GM12878 (cell line): ENCODE measurements around the gene KIAA0930. TPM values are rescaled to one million over a fixed set of nuclear protein-coding genes. Genes with fewer than 3 reads are reported as not detected.

ENCODE experiments used
- ATAC-seq: fragments of 200-7000 bp; cut with Tn5 transposase; 3 replicates; pipeline ENCODE4 v1.9.1; 2020; ENCODE audit warnings: mild to moderate bottlenecking, moderate library complexity
- BruUV-seq: library from RNA; stranded (reverse); fragments of 400-500 nt; replicated peaks from 2 replicates; lab custom pipeline; 2021; lab: Mats Ljungman, UMichigan
- CTCF ChIA-PET: fragments of 300-600 bp; sonication (Branson Sonifier 250); formaldehyde crosslinking; extraction: SDS; loops from one replicate; lab custom pipeline; 2021; ENCODE audit warnings: inconsistent platforms; lab: Yijun Ruan, JAX
- POLR2A ChIA-PET: fragments of 350-600 bp; formaldehyde crosslinking; extraction: SDS; loops from one replicate; lab custom pipeline; 2021; ENCODE audit warnings: inconsistent platforms; lab: Charles Lee
- RAD21 ChIA-PET: fragments of 300-600 bp; sonication (Branson Sonifier 250); formaldehyde crosslinking; loops from one replicate; lab custom pipeline; 2023; ENCODE audit warnings: antibody characterized with exemption; ENCODE audit not compliant: unreplicated experiment; lab: Charles Lee
- SMC1A ChIA-PET: fragments of 300-600 bp; sonication (Branson Sonifier 250); formaldehyde crosslinking; loops from one replicate; lab custom pipeline; 2023; ENCODE audit not compliant: unreplicated experiment, uncharacterized antibody; lab: Charles Lee
- DNase-seq: peaks from one replicate; pipeline ENCODE4 v3.0.0-alpha.2; 2011; ENCODE audit warnings: low read depth, low spot score
- FAIRE-seq: peaks from 3 replicates; lab custom pipeline; 2011; peaks lifted over from hg19 to GRCh38; lab: Jason Lieb, UNC
- H2AFZ ChIP-seq: 2 replicates; pipeline ENCODE4 v1.6.0; 2011; ENCODE audit warnings: low read depth, low read length, control low read depth; ENCODE audit not compliant: control insufficient read depth
- H3K27ac ChIP-seq: 2 replicates; pipeline ENCODE4 v1.5.1; 2011; ENCODE audit warnings: control low read depth; ENCODE audit not compliant: control insufficient read depth, insufficient read depth
- H3K27me3 ChIP-seq, 2 experiments: replicated peaks in 1 of 2; 2 replicates each; pipeline versions ENCODE4 v1.6.0 to v1.6.1; 2011; ENCODE audit warnings: low read length in 1 of 2; ENCODE audit not compliant: control insufficient read depth in 2 of 2, insufficient read depth in 2 of 2
- H3K36me3 ChIP-seq, 2 experiments: 2 replicates each; pipeline ENCODE4 v1.5.1; 2011; ENCODE audit warnings: low read length in 1 of 2; ENCODE audit not compliant: control insufficient read depth in 2 of 2, insufficient read depth in 2 of 2
- H3K4me1 ChIP-seq: 2 replicates; pipeline ENCODE4 v1.6.1; 2011; ENCODE audit warnings: mild to moderate bottlenecking, low read length, moderate library complexity, mixed read lengths; ENCODE audit not compliant: control insufficient read depth, insufficient read depth
- H3K4me2 ChIP-seq: 2 replicates; pipeline ENCODE4 v1.6.0; 2011; ENCODE audit warnings: control low read depth; ENCODE audit not compliant: control insufficient read depth, insufficient read depth
- H3K4me3 ChIP-seq: fragments of 200-600 bp; sonication (generic); 2 replicates; pipeline ENCODE4 v1.5.1; 2016
- H3K79me2 ChIP-seq: 2 replicates; pipeline ENCODE4 v1.6.0; 2011; ENCODE audit warnings: low read length; ENCODE audit not compliant: control insufficient read depth, insufficient read depth
- H3K9ac ChIP-seq: 2 replicates; pipeline ENCODE4 v1.8.0; 2011; ENCODE audit warnings: low read length, control low read depth, mixed read lengths; ENCODE audit not compliant: control insufficient read depth, insufficient read depth
- H3K9me3 ChIP-seq: replicated peaks from 3 replicates; pipeline ENCODE4 v1.5.1; 2011; ENCODE audit warnings: mild to moderate bottlenecking, low read length; ENCODE audit not compliant: control insufficient read depth, insufficient read depth
- H4K20me1 ChIP-seq: 2 replicates; pipeline ENCODE4 v1.6.0; 2011; ENCODE audit not compliant: control insufficient read depth, insufficient read depth
- E2F8 ChIP-seq: fragments of 450-650 bp; IDR thresholded peaks from 2 replicates; pipeline ENCODE4 v1.6.1; 2018; ENCODE audit warnings: mild to moderate bottlenecking, low read depth, moderate library complexity; ENCODE audit not compliant: partially characterized antibody
- FOXM1 ChIP-seq: IDR thresholded peaks from 2 replicates; pipeline ENCODE4 v1.6.1; 2012; ENCODE audit warnings: low read depth, mild to moderate bottlenecking, inconsistent platforms, low read length, moderate library complexity
- MEF2A ChIP-seq: IDR thresholded peaks from 2 replicates; pipeline ENCODE4 v1.6.1; 2011; ENCODE audit warnings: low read depth, mild to moderate bottlenecking, low read length, moderate library complexity; ENCODE audit not compliant: insufficient read depth
- MTA3 ChIP-seq: IDR thresholded peaks from 2 replicates; pipeline ENCODE4 v1.6.1; 2012; ENCODE audit warnings: low read length, inconsistent platforms, borderline replicate concordance
- NFXL1 ChIP-seq: fragments of 450-650 bp; IDR thresholded peaks from 2 replicates; pipeline ENCODE4 v1.6.1; 2017; ENCODE audit warnings: antibody characterized with exemption, mild to moderate bottlenecking, borderline replicate concordance
- NRF1 ChIP-seq: conservative IDR thresholded peaks from 2 replicates; pipeline ENCODE4 v1.6.1; 2011; ENCODE audit warnings: mild to moderate bottlenecking, low read depth, low read length, improper control_type of control experiment
- PAX5 ChIP-seq: IDR thresholded peaks from 2 replicates; pipeline ENCODE4 v1.6.1; 2011; ENCODE audit warnings: low read depth, low read length, borderline replicate concordance
- POLR2A ChIP-seq: IDR thresholded peaks from 2 replicates; pipeline ENCODE4 v1.6.1; 2011; ENCODE audit warnings: low read depth, mild to moderate bottlenecking, low read length
- RB1 ChIP-seq: fragments of 450-650 bp; formaldehyde crosslinking; IDR thresholded peaks from 2 replicates; pipeline ENCODE4 v1.6.1; 2017; ENCODE audit warnings: mild to moderate bottlenecking, borderline replicate concordance
- RFX5 ChIP-seq: IDR thresholded peaks from 2 replicates; pipeline ENCODE4 v1.6.1; 2011; ENCODE audit warnings: low read depth, low read length, improper control_type of control experiment
- SMAD1 ChIP-seq: fragments of 450-650 bp; IDR thresholded peaks from 2 replicates; pipeline ENCODE4 v1.6.1; 2018; ENCODE audit warnings: mild to moderate bottlenecking, low read depth; ENCODE audit not compliant: partially characterized antibody
- ZNF687 ChIP-seq: fragments of 450-650 bp; IDR thresholded peaks from 2 replicates; pipeline ENCODE4 v1.6.1; 2017; ENCODE audit warnings: mild to moderate bottlenecking, moderate library complexity
- WGBS: methylation state at CpG from one replicate; pipeline ENCODE4 v1.1.6; 2016; ENCODE audit warnings: low lambda C conversion rate; ENCODE audit not compliant: insufficient replicate concordance, insufficient coverage; ENCODE audit errors: missing lambda C conversion rate; 5-methylcytosine and 5-hydroxymethylcytosine counted together
- in situ Hi-C: fragments of 300-500 bp; cut with MboI; formaldehyde crosslinking; loops from 9 replicates; pipeline ENCODE4 v1.14.3; 2018; ENCODE audit warnings: mixed read lengths
- intact Hi-C: fragments of 100-400 bp; cut with micrococcal nuclease; formaldehyde crosslinking; loops from one replicate; pipeline ENCODE4 v1.14.2; 2022; ENCODE audit not compliant: unreplicated experiment
- polyA plus RNA-seq, 11 experiments: library from polyadenylated mRNA; depleted of rRNA in 4 of 11; unstranded in 6 of 11; stranded (reverse) in 5 of 11; fragments of >200 nt; fragmentation: Nextera tagmentation in 4 of 11; fragmentation: Illumina TruSeq in 1 of 11; extraction: Ambion mirVana in 4 of 11; extraction: Trizol in 1 of 11; gene quantifications; 1 replicate in 1 of 11; 2 replicates in 10 of 11; pipeline versions ENCODE4 v1.2.1 to v1.2.3, GENCODE V29; 2011 to 2016; ENCODE audit warnings: inconsistent platforms in 2 of 11, missing spikeins in 2 of 11, low read depth in 1 of 11
- total RNA-seq, 4 experiments: library from RNA; depleted of rRNA in 3 of 4; stranded (reverse); fragments of >200 nt in 3 of 4; fragmentation: Illumina TruSeq in 1 of 4; extraction: Trizol in 1 of 4; gene quantifications; 2 replicates each; pipeline versions ENCODE4 v1.2.1 to v1.2.3, GENCODE V29; 2013 to 2021

Gene KIAA0930
- total and polyA plus RNA-seq, 10 of the 15 experiments (the other 5 are each of a cell fraction or from before 2014, with no cell fraction given), result 3.6 to 125 (median 46.3) TPM

- no peak for TF ChIP-seq NRF1
- TF ChIP-seq, all 136 proteins: peak for 0
These were observed 90.6 kb downstream of the KIAA0930 start (continued) for GRCh38 chr22:45150139-45150538.

GRCh38 chr22:45149671-45150070, 91.0 kb downstream of the KIAA0930 start:
- Histone ChIP-seq H2AFZ (no peak overlapping the region), H3K4me3 (no peak overlapping the region), H3K36me3 (no peaks in the 10 kb centered on the region; a peak in 1 of 4 replicates), H3K4me1 (no peaks in the 10 kb centered on the region), H3K79me2 (no peaks in the 10 kb centered on the region), H3K9ac (no peak overlapping the region), H3K4me2 (no peak overlapping the region), H3K9me3 (no peaks in the 10 kb centered on the region), H4K20me1 (no peaks in the 10 kb centered on the region), H3K27me3 (no peaks in the 10 kb centered on the region), H3K27ac (no peak overlapping the region)
- BruUV-seq, result no TSS peak
- in situ Hi-C loops, result no loop called here
- POLR2A ChIA-PET, result interaction anchor here (0.7 kb wide), 1 partner anchor 18 kb away, joined by 3 read pairs; no protein-coding TSS in a partner anchor
- intact Hi-C loops, result no loop called here
- CTCF ChIA-PET, result interaction anchor here (1.3 to 2.3 kb wide), 3 partner anchors 10 to 113 kb away, joined by 3 to 8 read pairs (median 5); partner anchors contain the start of gene NUP50
- no peak for FAIRE-seq
- SMC1A ChIA-PET, result interaction anchor here (0.6 to 1.4 kb wide), 2 partner anchors 9 to 12 kb away, joined by 3 read pairs; no protein-coding TSS in a partner anchor
- TF ChIP-seq E2F8 (no peak), SMAD1 (no peak), ZNF687 (no peak), POLR2A (no peak), MTA3 (no peak), RFX5 (no peak), RB1 (no peak), FOXM1 (no peak), NFXL1 (no peak), PAX5 (no peak), MEF2A (no peak)
- WGBS, result 96% methylated on average over 2 of the region's 2 CpGs
- RAD21 ChIA-PET, result interaction anchor here (0.9 kb wide), 1 partner anchor 14 kb away, joined by 3 read pairs; the partner anchor contains the start of gene NUP50
- ATAC-seq, result no peak
- DNase-seq, result no peak
